Esophagus muscularis mucosa (tissue), 4 donors: ENCODE measurements around the gene SORBS1. TPM values are rescaled to one million over a fixed set of nuclear protein-coding genes. Genes with fewer than 3 reads are reported as not detected.

ENCODE experiments used
- DNase-seq: peaks from one replicate; pipeline ENCODE4 v3.0.0-alpha.2; 2017; ENCODE audit errors: extremely low spot score
- H3K27ac ChIP-seq, 4 donors: fragments of 200-600 bp; sonication (generic); replicated peaks in 1 of 4; 1 replicate in 3 of 4; 2 replicates in 1 of 4; pipeline ENCODE4 v1.5.1; 2016 to 2019; ENCODE audit warnings: mild to moderate bottlenecking in 1 of 4
- H3K27me3 ChIP-seq, 4 donors: fragments of 200-600 bp; sonication (generic); one replicate each; pipeline versions ENCODE4 v1.5.1 to v1.6.0; 2016 to 2019
- H3K36me3 ChIP-seq, 4 donors: fragments of 200-600 bp; sonication (generic); one replicate each; pipeline ENCODE4 v1.5.1; 2016 to 2019
- H3K4me1 ChIP-seq, 4 donors: fragments of 200-600 bp; sonication (generic); one replicate each; pipeline ENCODE4 v1.5.1; 2016 to 2019
- H3K4me3 ChIP-seq, 4 donors: fragments of 200-600 bp; sonication (generic); 1 replicate in 2 of 4; 2 replicates in 2 of 4; pipeline ENCODE4 v1.5.1; 2016 to 2019; ENCODE audit warnings: mild to moderate bottlenecking in 4 of 4, moderate library complexity in 1 of 4
- H3K9me3 ChIP-seq, 4 donors: fragments of 200-600 bp; sonication (generic); 1 replicate in 3 of 4; 2 replicates in 1 of 4; pipeline ENCODE4 v1.5.1; 2016 to 2019
- CTCF ChIP-seq, 3 experiments: fragments of 200-600 bp in 2 of 3; fragments of 450-650 bp in 1 of 3; sonication (generic) in 2 of 3; IDR thresholded peaks; one replicate each; pipeline ENCODE4 v1.5.1; 2017 to 2019; ENCODE audit warnings: antibody characterized with exemption in 3 of 3, mild to moderate bottlenecking in 2 of 3, moderate library complexity in 1 of 3
- EP300 ChIP-seq: sonication (generic); formaldehyde crosslinking; IDR thresholded peaks from one replicate; pipeline ENCODE4 v1.6.1; 2017; ENCODE audit warnings: antibody characterized with exemption
- POLR2A ChIP-seq: fragments of 450-650 bp; IDR thresholded peaks from one replicate; pipeline ENCODE4 v1.6.1; 2017; ENCODE audit warnings: antibody characterized with exemption, moderate library complexity, mild to moderate bottlenecking, low read depth
- POLR2AphosphoS5 ChIP-seq, 2 donors: sonication (generic); formaldehyde crosslinking; IDR thresholded peaks; one replicate each; pipeline ENCODE4 v1.6.1; 2017; ENCODE audit warnings: antibody characterized with exemption in 2 of 2
- WGBS: methylation state at CpG from one replicate; pipeline ENCODE4 v1.1.5; 2018; 5-methylcytosine and 5-hydroxymethylcytosine counted together
- intact Hi-C: fragments of 100-400 bp; cut with DNase I; formaldehyde crosslinking; loops from one replicate; pipeline ENCODE4 v1.15.1; 2023
- total RNA-seq, 4 donors: library from RNA; depleted of rRNA; stranded (reverse); fragments of >200 nt; gene quantifications; one replicate each; pipeline versions ENCODE4 v1.1.0 to v1.2.1, GENCODE V29; 2016

SORBS1 gene
- total RNA-seq, 4 donors from 2014 or later: 1,569 to 2,231 (median 1,854) TPM

- peak overlapping the region; percentile 85 to 97 (median 94) for H3K27ac ChIP-seq
- WGBS: 62% methylated on average over 7 of the region's 7 CpGs
- no peak for DNase-seq
- H3K9me3 ChIP-seq: no peaks in the 10 kb centered on the region
- no peak for TF ChIP-seq CTCF (IDR thresholded peaks at IDR 0.05)
- TF ChIP-seq POLR2AphosphoS5 (IDR thresholded peaks at IDR 0.05): peak in 1 of 2 donors; percentile 32
- intact Hi-C loops: no loop called here
- no peaks in the 10 kb centered on the region for H3K27me3 ChIP-seq
- no peak overlapping the region for H3K4me3 ChIP-seq
- peaks cover 28 to 73% (median 57%) of the 10 kb centered on the region in 4 donors for H3K36me3 ChIP-seq
- H3K4me1 ChIP-seq: peaks cover 84 to 100% (median 100%) of the 10 kb centered on the region in 4 donors
These were observed 152.8 kb downstream of the SORBS1 start for GRCh38 chr10:95408148-95408960.

GRCh38 chr10:95407546-95407945 lies 153.6 kb downstream of the SORBS1 start:
- intact Hi-C loops: no loop called here
- Histone ChIP-seq H3K36me3 (peaks cover 28 to 78% (median 61%) of the 10 kb centered on the region in 4 donors), H3K4me3 (no peak overlapping the region)

DNA sequence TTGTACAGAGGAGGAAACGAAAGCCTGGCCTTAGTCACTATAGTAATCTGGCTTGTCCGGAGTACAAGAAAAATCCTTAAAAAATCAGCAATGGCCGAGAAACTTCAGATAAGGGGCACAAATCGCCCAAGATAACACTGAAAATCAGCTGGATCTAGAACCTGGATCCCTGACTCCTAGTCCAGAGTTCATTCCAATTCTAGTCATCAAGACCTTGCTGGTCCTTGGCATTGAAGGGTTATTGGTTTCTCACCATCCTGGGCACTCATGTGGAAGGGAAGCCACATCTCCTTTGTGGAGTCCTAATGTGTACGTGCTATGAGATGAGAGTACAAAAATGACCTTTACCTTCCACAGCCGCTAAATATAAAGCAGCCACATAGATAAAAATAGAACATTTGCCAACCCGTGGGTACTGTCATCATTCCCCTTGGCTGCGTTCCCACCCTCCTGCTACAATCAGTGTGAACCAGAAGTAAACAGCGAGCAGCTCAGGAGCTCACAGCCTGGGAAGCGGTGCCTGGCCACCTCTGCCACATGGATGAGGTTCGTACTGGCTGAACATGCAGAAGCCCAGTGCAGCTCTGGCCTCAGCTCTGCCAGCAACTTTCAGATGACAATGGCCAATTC lies 154.4 kb downstream of the SORBS1 start:
- H3K27ac ChIP-seq: peak overlapping the region; percentile 85 to 97 (median 94)
- H3K36me3 ChIP-seq: peaks cover 30 to 81% (median 66%) of the 10 kb centered on the region in 4 donors
- 46% methylated on average over 11 of the region's 11 CpGs for WGBS
- H3K4me1 ChIP-seq: peaks cover 73 to 100% (median 100%) of the 10 kb centered on the region in 4 donors
- intact Hi-C loops: no loop called here
- no peaks in the 10 kb centered on the region for H3K27me3 ChIP-seq
- TF ChIP-seq EP300: peak; percentile 52
- TF ChIP-seq CTCF (IDR thresholded peaks at IDR 0.05): no peak
- TF ChIP-seq POLR2AphosphoS5 (IDR thresholded peaks at IDR 0.05): peak; percentile 69 to 83
- no peak for TF ChIP-seq POLR2A
- H3K9me3 ChIP-seq: no peaks in the 10 kb centered on the region
- H3K4me3 ChIP-seq: no peak overlapping the region
- DNase-seq: no peak

More at GRCh38 chr10:95407546-95407945, 153.6 kb downstream of the SORBS1 start:
- Histone ChIP-seq H3K27me3 (no peaks in the 10 kb centered on the region), H3K4me1 (peaks cover 77 to 100% (median 100%) of the 10 kb centered on the region in 4 donors), H3K27ac (peak overlapping the region; percentile 85 to 97 (median 94)), H3K9me3 (no peaks in the 10 kb centered on the region)
- TF ChIP-seq CTCF (IDR thresholded peaks at IDR 0.05): no peak
- TF ChIP-seq EP300: no peak
- TF ChIP-seq POLR2AphosphoS5 (IDR thresholded peaks at IDR 0.05): no peak
- TF ChIP-seq POLR2A: no peak
- 74% methylated on average over 7 of the region's 7 CpGs for WGBS
- DNase-seq: no peak

GRCh38 chr10:95405655-95406054 lies 155.5 kb downstream of the SORBS1 start:
- TF ChIP-seq EP300: no peak
- peak in 1 of 2 donors; percentile 20 for TF ChIP-seq POLR2AphosphoS5 (IDR thresholded peaks at IDR 0.05)
- Histone ChIP-seq H3K27me3 (no peaks in the 10 kb centered on the region), H3K4me3 (no peak overlapping the region), H3K9me3 (no peaks in the 10 kb centered on the region), H3K36me3 (peaks cover 35 to 87% (median 72%) of the 10 kb centered on the region in 4 donors), H3K27ac (peak overlapping the region; percentile 85 to 97 (median 94)), H3K4me1 (peaks cover 71 to 100% (median 100%) of the 10 kb centered on the region in 4 donors)
- intact Hi-C loops: no loop called here
- DNase-seq: no peak
- WGBS: 71% methylated on average over 2 of the region's 2 CpGs

DNA sequence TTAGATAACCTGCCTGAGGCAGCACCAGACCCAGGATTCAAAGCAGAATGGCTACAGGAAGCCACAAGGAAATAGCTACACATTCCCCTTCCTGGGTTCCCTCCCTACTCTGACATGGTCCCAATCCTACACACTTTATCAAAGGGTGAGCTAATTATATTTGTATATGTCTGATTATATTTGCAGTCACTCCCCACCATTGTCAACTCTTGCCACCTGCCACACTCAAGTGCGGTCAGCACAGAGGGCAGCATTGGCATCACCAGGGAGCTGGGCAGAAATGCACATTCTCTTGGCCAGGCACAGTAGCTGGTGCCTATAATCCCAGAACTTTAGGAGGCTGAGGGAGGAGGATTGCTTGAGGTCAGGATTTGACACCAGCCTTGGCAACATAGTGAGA lies 156.3 kb downstream of the SORBS1 start:
- no peak for DNase-seq
- Histone ChIP-seq H3K4me1 (peaks cover 71 to 100% (median 99%) of the 10 kb centered on the region in 4 donors), H3K4me3 (no peak overlapping the region), H3K36me3 (peaks cover 30 to 84% (median 72%) of the 10 kb centered on the region in 4 donors), H3K27me3 (no peaks in the 10 kb centered on the region), H3K27ac (peak overlapping the region; percentile 85 to 97 (median 94)), H3K9me3 (no peaks in the 10 kb centered on the region)
- 100% methylated on average over 1 of the region's 1 CpG for WGBS
- TF ChIP-seq EP300: no peak
- TF ChIP-seq POLR2AphosphoS5 (IDR thresholded peaks at IDR 0.05): peak in 1 of 2 donors; percentile 50
- TF ChIP-seq CTCF (IDR thresholded peaks at IDR 0.05): no peak
- no peak for TF ChIP-seq POLR2A
- intact Hi-C loops: no loop called here
